ENCODE results near the gene TBX18. TPM values are rescaled to one million over a fixed set of nuclear protein-coding genes. Genes with fewer than 3 reads are reported as not detected.

Gene TBX18
- total RNA-seq, 1 donor from 2014 or later: 9.4 TPM

GRCh38 chr6:84767526-84768201 is 3.3 kb upstream of the TBX18 start:
- no peak for TF ChIP-seq CTCF (IDR thresholded peaks at IDR 0.05; ENCODE audit: unreplicated experiment)
- Mint-ChIP-seq H3K27ac (ENCODE audit: unreplicated experiment) (no peak overlapping the region), H3K4me3 (ENCODE audit: unreplicated experiment) (peak overlapping the region; percentile 6), H3K27me3 (ENCODE audit: unreplicated experiment) (peaks cover 29% of the 10 kb centered on the region), H3K9me3 (ENCODE audit: unreplicated experiment) (no peaks in the 10 kb centered on the region), H3K4me1 (ENCODE audit: unreplicated experiment) (peaks cover 27% of the 10 kb centered on the region), H3K36me3 (ENCODE audit: low read depth, unreplicated experiment) (no peaks in the 10 kb centered on the region)
- DNase-seq (ENCODE audit: low spot score): no peak

- no peak for TF ChIP-seq CTCF (IDR thresholded peaks at IDR 0.05; ENCODE audit: unreplicated experiment)
- no peak for DNase-seq (ENCODE audit: low spot score)
- Mint-ChIP-seq H3K4me3 (ENCODE audit: unreplicated experiment) (no peak overlapping the region), H3K27me3 (ENCODE audit: unreplicated experiment) (peaks cover 30% of the 10 kb centered on the region), H3K27ac (ENCODE audit: unreplicated experiment) (no peak overlapping the region), H3K4me1 (ENCODE audit: unreplicated experiment) (peaks cover 29% of the 10 kb centered on the region), H3K36me3 (ENCODE audit: low read depth, unreplicated experiment) (peaks cover under 1% of the 10 kb centered on the region), H3K9me3 (ENCODE audit: unreplicated experiment) (no peaks in the 10 kb centered on the region)
Measured at GRCh38 chr6:84766799-84767525, 2.6 kb upstream of the TBX18 start.

- Mint-ChIP-seq H3K27me3 (ENCODE audit: unreplicated experiment) (peaks cover 33% of the 10 kb centered on the region), H3K4me3 (ENCODE audit: unreplicated experiment) (no peak overlapping the region), H3K27ac (ENCODE audit: unreplicated experiment) (no peak overlapping the region), H3K9me3 (ENCODE audit: unreplicated experiment) (no peaks in the 10 kb centered on the region), H3K36me3 (ENCODE audit: low read depth, unreplicated experiment) (peaks cover 3% of the 10 kb centered on the region), H3K4me1 (ENCODE audit: unreplicated experiment) (peaks cover 32% of the 10 kb centered on the region)
- no peak for DNase-seq (ENCODE audit: low spot score)
- TF ChIP-seq CTCF (IDR thresholded peaks at IDR 0.05; ENCODE audit: unreplicated experiment): no peak
Measured at GRCh38 chr6:84766118-84766798, 1.9 kb upstream of the TBX18 start.

- peaks cover 30% of the 10 kb centered on the region for H3K4me1 Mint-ChIP-seq (ENCODE audit: unreplicated experiment)
- H3K27ac Mint-ChIP-seq (ENCODE audit: unreplicated experiment): peak overlapping the region; percentile 88
- H3K36me3 Mint-ChIP-seq (ENCODE audit: low read depth, unreplicated experiment): peaks cover 3% of the 10 kb centered on the region
- TF ChIP-seq CTCF (IDR thresholded peaks at IDR 0.05; ENCODE audit: unreplicated experiment): no peak
- peak; percentile 47 for DNase-seq (ENCODE audit: low spot score)
- H3K4me3 Mint-ChIP-seq (ENCODE audit: unreplicated experiment): peak overlapping the region; percentile 92
- H3K27me3 Mint-ChIP-seq (ENCODE audit: unreplicated experiment): peaks cover 28% of the 10 kb centered on the region
- H3K9me3 Mint-ChIP-seq (ENCODE audit: unreplicated experiment): no peaks in the 10 kb centered on the region
Measured at GRCh38 chr6:84763886-84764331, 489 bp downstream of the TBX18 start.

Data from endothelial cell (in vitro differentiated cells).